Measurements from ENCODE around the gene DNHD1.

DNHD1 gene

GRCh38 chr11:6559369-6559768 is 62.3 kb downstream of the DNHD1 start:
- H3K27me3 ChIP-seq = no peaks in the 10 kb centered on the region
- no peak overlapping the region for H3K4me3 ChIP-seq (ENCODE audit: low read depth, low read length)
- H3K36me3 ChIP-seq = no peaks in the 10 kb centered on the region
- no peaks in the 10 kb centered on the region for H3K9me3 ChIP-seq
- no peaks in the 10 kb centered on the region for H3K4me1 ChIP-seq
- no peak for DNase-seq
- no peak for TF ChIP-seq CTCF (IDR thresholded peaks at IDR 0.05; ENCODE audit: low read depth, low read length)

GRCh38 chr11:6561288-6561687 is 64.2 kb downstream of the DNHD1 start:
- DNase-seq = no peak
- Histone ChIP-seq H3K4me1 (no peaks in the 10 kb centered on the region), H3K36me3 (no peaks in the 10 kb centered on the region), H3K27me3 (no peaks in the 10 kb centered on the region), H3K9me3 (no peaks in the 10 kb centered on the region), H3K4me3 (ENCODE audit: low read depth, low read length) (no peak overlapping the region)
- TF ChIP-seq CTCF (IDR thresholded peaks at IDR 0.05; ENCODE audit: low read depth, low read length) = no peak

GRCh38 chr11:6563121-6563619 is 66.1 kb downstream of the DNHD1 start:
- TF ChIP-seq CTCF (IDR thresholded peaks at IDR 0.05; ENCODE audit: low read depth, low read length) = no peak
- H3K4me3 ChIP-seq (ENCODE audit: low read depth, low read length) = no peak overlapping the region
- H3K9me3 ChIP-seq = no peaks in the 10 kb centered on the region
- no peaks in the 10 kb centered on the region for H3K36me3 ChIP-seq
- H3K4me1 ChIP-seq = peaks cover under 1% of the 10 kb centered on the region; the same call in 1 of the 2 replicates
- H3K27me3 ChIP-seq = no peaks in the 10 kb centered on the region
- DNase-seq = no peak

GRCh38 chr11:6563667-6564066 is 66.6 kb downstream of the DNHD1 start:
- Histone ChIP-seq H3K36me3 (no peaks in the 10 kb centered on the region), H3K27me3 (no peaks in the 10 kb centered on the region), H3K4me1 (peaks cover 3% of the 10 kb centered on the region; the same call in 1 of the 2 replicates), H3K9me3 (no peaks in the 10 kb centered on the region), H3K4me3 (ENCODE audit: low read depth, low read length) (no peak overlapping the region)
- peak; percentile 50 for DNase-seq
- no peak for TF ChIP-seq CTCF (IDR thresholded peaks at IDR 0.05; ENCODE audit: low read depth, low read length)

GRCh38 chr11:6565325-6565724 is 68.2 kb downstream of the DNHD1 start:
- Histone ChIP-seq H3K27me3 (no peaks in the 10 kb centered on the region), H3K4me3 (ENCODE audit: low read depth, low read length) (no peak overlapping the region), H3K36me3 (no peaks in the 10 kb centered on the region), H3K4me1 (peaks cover 3% of the 10 kb centered on the region; the same call in 1 of the 2 replicates), H3K9me3 (no peaks in the 10 kb centered on the region)
- no peak for TF ChIP-seq CTCF (IDR thresholded peaks at IDR 0.05; ENCODE audit: low read depth, low read length)
- DNase-seq = no peak

GRCh38 chr11:6565988-6566703 is 69.1 kb downstream of the DNHD1 start:
- Histone ChIP-seq H3K4me1 (peaks cover 3% of the 10 kb centered on the region; the same call in 1 of the 2 replicates), H3K27me3 (no peaks in the 10 kb centered on the region), H3K4me3 (ENCODE audit: low read depth, low read length) (no peak overlapping the region), H3K9me3 (no peaks in the 10 kb centered on the region), H3K36me3 (no peaks in the 10 kb centered on the region)
- no peak for DNase-seq
- no peak for TF ChIP-seq CTCF (IDR thresholded peaks at IDR 0.05; ENCODE audit: low read depth, low read length)

Measured in BE2C (cell line).